Activated naive CD8-positive, alpha-beta T cell treated with anti-CD3 and anti-CD28 coated beads, Interleukin-2, amount 10 ng/mL, durations not matched to agents 7 days and 5 days (primary cell): ENCODE results near the gene FAS. TPM values are rescaled to one million over a fixed set of nuclear protein-coding genes. Genes with fewer than 3 reads are reported as not detected.

ENCODE experiments used
- ATAC-seq: fragments of 150-1000 bp; cut with Tn5 transposase; one replicate; pipeline ENCODE4 v1.10.0; 2021; ENCODE audit warnings: low read depth, moderate library complexity
- POLR2A ChIA-PET: fragments of 350-600 bp; sonication (Branson Sonifier 250); formaldehyde crosslinking; loops from one replicate; lab custom pipeline; 2021; ENCODE audit warnings: antibody characterized with exemption; lab: Charles Lee
- DNase-seq: peaks from one replicate; pipeline ENCODE4 v3.0.0; 2021
- H3K27ac Mint-ChIP-seq: one replicate; pipeline ENCODE4 v1.8.0; 2022; ENCODE audit warnings: mild to moderate bottlenecking, mixed read lengths
- H3K27me3 Mint-ChIP-seq: one replicate; pipeline ENCODE4 v1.8.0; 2022; ENCODE audit warnings: mild to moderate bottlenecking, moderate library complexity, mixed read lengths
- H3K36me3 Mint-ChIP-seq: one replicate; pipeline ENCODE4 v1.8.0; 2021; ENCODE audit warnings: mild to moderate bottlenecking, mixed read lengths
- H3K4me1 Mint-ChIP-seq: one replicate; pipeline ENCODE4 v1.8.0; 2021; ENCODE audit warnings: mixed read lengths
- H3K4me3 Mint-ChIP-seq: one replicate; pipeline ENCODE4 v1.8.0; 2022; ENCODE audit warnings: mild to moderate bottlenecking, moderate library complexity, mixed read lengths
- H3K9me3 Mint-ChIP-seq: one replicate; pipeline ENCODE4 v1.8.0; 2021; ENCODE audit warnings: mixed read lengths
- total RNA-seq, 2 experiments: library from RNA; stranded (reverse); gene quantifications; one replicate each; pipeline ENCODE4 v1.2.3, GENCODE V29; 2021

Gene FAS
- total RNA-seq, 2 experiments from 2014 or later, result 47.2 to 54.1 TPM

DNA sequence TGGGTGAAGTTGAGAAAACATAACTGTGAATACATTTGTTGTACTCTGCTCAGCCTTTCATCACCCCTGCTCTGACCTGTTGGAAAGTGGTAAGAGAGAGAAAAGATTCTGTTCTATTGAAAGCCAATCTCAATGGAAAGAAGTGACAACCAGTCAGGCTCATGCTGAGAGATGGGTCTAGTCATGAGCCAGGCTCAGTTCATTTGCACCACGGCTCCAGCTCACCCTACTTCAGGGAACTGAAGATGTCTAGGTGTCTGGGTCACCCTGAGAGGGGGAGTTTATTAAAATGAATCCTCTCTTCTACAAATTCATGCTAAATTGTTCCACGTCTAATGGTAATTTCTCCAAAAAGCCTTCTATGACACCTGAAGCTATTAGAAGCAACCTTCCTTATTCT, 12.1 kb upstream of the FAS start:
- H3K27me3 Mint-ChIP-seq, result no peaks in the 10 kb centered on the region
- H3K4me1 Mint-ChIP-seq, result peaks cover 19% of the 10 kb centered on the region
- no peak for DNase-seq
- H3K36me3 Mint-ChIP-seq, result peaks cover 5% of the 10 kb centered on the region
- POLR2A ChIA-PET, result interaction anchor here (0.5 kb wide), 1 partner anchor 22 kb away, joined by 3 read pairs; no protein-coding TSS in a partner anchor
- no peak for ATAC-seq
- H3K27ac Mint-ChIP-seq, result no peak overlapping the region
- no peak overlapping the region for H3K4me3 Mint-ChIP-seq
- no peaks in the 10 kb centered on the region for H3K9me3 Mint-ChIP-seq

DNA sequence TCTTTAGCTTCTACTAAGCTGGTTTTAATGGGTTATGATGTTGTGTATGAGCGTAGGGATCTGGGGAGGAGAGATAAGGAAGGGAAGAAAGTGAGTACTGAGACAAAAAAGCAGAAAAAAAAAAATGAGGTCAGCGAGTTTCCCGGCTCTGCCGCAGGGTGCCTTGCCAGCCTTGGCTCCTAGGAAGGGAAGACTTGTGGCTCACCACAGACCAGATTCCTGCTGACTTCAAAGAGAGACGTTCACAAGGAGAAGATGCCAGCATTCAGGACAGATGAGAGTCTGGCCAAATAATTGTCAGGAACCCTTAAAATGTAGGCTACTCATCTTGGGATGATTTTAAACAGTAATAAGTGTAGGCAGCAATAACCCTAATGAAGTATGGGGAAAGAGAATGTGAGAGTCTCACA, 11.4 kb upstream of the FAS start:
- DNase-seq (no peak), ATAC-seq (no peak)
- Mint-ChIP-seq H3K36me3 (peaks cover 8% of the 10 kb centered on the region), H3K27me3 (no peaks in the 10 kb centered on the region), H3K27ac (no peak overlapping the region), H3K4me3 (no peak overlapping the region), H3K9me3 (no peaks in the 10 kb centered on the region), H3K4me1 (peaks cover 21% of the 10 kb centered on the region)
- POLR2A ChIA-PET, result no interaction called here

DNA sequence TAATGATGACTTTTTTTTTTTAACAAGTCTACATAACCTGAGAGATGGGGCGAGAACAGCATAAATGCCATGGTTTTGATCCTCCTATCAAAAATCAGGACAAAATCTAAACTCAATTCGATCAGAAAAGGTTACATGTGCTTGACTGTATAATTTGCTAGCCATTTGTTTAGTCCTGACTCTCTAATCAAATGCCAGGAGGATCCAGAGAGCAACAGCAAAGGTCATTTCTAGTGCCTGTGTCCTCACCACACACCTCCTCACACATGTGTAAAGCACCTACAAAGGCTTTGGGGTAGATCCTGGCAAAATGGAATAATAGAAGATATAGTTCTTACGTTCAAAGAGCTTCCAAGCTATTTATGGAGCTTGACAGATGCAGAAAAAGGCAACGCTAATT, 11.0 kb upstream of the FAS start:
- ATAC-seq, result no peak
- Mint-ChIP-seq H3K4me1 (peaks cover 22% of the 10 kb centered on the region), H3K27ac (no peak overlapping the region), H3K4me3 (no peak overlapping the region), H3K27me3 (no peaks in the 10 kb centered on the region), H3K9me3 (no peaks in the 10 kb centered on the region), H3K36me3 (peaks cover 11% of the 10 kb centered on the region)
- POLR2A ChIA-PET, result no interaction called here
- DNase-seq, result no peak

DNA sequence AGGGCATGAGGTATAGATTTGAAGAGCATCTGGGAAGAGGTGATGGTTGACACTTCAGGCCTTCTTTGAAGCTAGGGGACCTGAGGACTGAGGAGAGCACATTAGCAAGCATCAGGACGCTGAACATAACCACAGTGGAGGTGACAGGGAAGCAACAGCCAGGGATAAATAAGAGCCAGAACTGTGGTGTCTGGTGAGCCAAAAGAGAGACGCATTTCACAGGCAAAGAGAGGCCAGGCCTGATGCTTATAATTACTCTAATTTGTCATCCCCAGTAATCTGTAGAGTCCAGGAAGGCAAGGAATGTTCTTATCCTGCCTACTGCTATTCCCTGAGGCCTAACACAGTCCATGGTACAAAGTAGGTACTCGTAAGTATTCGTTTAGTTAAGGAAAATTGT, 10.4 kb upstream of the FAS start:
- ATAC-seq (no peak), DNase-seq (no peak)
- H3K27me3 Mint-ChIP-seq, result no peaks in the 10 kb centered on the region
- POLR2A ChIA-PET, result interaction anchor here (1.0 kb wide), 1 partner anchor 12 kb away, joined by 3 read pairs; no protein-coding TSS in a partner anchor
- peaks cover 11% of the 10 kb centered on the region for H3K36me3 Mint-ChIP-seq
- peaks cover 21% of the 10 kb centered on the region for H3K4me1 Mint-ChIP-seq
- H3K27ac Mint-ChIP-seq, result no peak overlapping the region
- H3K4me3 Mint-ChIP-seq, result no peak overlapping the region
- H3K9me3 Mint-ChIP-seq, result no peaks in the 10 kb centered on the region

DNA sequence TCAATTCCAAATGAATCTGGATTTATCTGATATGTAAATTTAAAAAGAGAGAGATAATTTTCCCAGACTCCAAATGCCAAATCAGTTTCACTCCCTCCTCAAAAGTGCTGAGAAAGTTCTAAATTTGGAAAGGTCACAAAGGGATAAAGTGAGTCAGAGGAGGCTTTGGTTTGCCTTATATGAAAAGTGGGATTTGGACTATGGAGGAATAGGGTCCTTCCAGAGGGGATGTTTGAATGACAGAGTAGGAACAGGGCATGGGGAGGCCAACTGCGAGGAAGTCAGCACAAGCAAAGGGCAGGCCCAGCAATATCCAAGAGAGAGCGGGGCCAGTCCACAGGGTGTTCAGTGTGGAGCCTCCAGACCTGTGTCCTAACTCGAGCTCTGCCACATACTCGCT, 9.8 kb upstream of the FAS start:
- no peak for DNase-seq
- H3K4me3 Mint-ChIP-seq, result no peak overlapping the region
- H3K27ac Mint-ChIP-seq, result no peak overlapping the region
- no peaks in the 10 kb centered on the region for H3K27me3 Mint-ChIP-seq
- H3K9me3 Mint-ChIP-seq, result no peaks in the 10 kb centered on the region
- peaks cover 16% of the 10 kb centered on the region for H3K4me1 Mint-ChIP-seq
- peaks cover 12% of the 10 kb centered on the region for H3K36me3 Mint-ChIP-seq
- POLR2A ChIA-PET, result interaction anchor here (1.0 kb wide), 1 partner anchor 11 kb away, joined by 3 read pairs; no protein-coding TSS in a partner anchor
- no peak for ATAC-seq

DNA sequence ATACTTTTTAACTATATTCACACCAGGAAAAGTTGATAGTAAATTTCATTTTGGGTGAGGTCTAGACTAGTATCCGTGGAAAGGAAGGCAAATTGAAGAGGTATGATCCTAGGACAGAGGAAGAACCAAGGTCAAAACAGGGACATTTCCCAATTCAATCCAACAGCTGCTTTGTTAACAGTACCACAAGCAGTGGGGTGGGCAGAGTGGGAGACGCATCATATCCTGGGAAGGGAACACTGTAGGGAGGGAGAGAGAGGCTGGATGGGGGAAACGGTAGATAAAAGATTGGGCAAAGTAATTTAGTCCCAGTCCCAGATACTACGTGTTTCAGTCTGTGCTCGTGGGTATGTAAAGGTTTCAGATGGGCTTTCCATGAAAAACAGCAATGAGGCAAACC, 9.2 kb upstream of the FAS start:
- POLR2A ChIA-PET, result no interaction called here
- H3K27ac Mint-ChIP-seq, result no peak overlapping the region

DNA sequence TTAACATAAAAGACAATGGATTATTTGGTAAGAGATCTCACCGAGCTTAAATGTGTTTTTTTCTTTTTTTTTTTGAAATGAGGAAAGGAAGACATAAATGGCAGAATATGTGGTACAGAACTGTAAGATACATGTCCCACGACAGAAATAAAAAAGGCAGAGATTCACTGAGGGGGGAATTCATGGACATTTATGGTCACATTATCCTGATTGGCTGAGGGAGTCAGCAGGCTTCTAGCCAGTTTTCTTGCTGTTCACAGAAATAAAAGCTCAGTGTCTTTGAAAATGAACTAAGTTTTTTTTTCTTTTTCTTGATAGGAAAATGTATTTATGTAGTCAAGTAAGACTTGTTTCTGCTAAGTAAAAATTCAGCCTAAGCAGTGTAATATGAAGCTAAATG, 8.2 kb upstream of the FAS start:
- DNase-seq (no peak), ATAC-seq (no peak)
- Mint-ChIP-seq H3K36me3 (peaks cover 19% of the 10 kb centered on the region), H3K27me3 (no peaks in the 10 kb centered on the region), H3K4me3 (no peak overlapping the region), H3K27ac (no peak overlapping the region), H3K9me3 (peaks cover 4% of the 10 kb centered on the region), H3K4me1 (peaks cover 18% of the 10 kb centered on the region)
- POLR2A ChIA-PET, result no interaction called here

More for the DNA sequence above, 9.2 kb upstream of the FAS start:
- peaks cover 16% of the 10 kb centered on the region for H3K36me3 Mint-ChIP-seq
- H3K4me3 Mint-ChIP-seq, result no peak overlapping the region
- DNase-seq (no peak), ATAC-seq (no peak)
- H3K9me3 Mint-ChIP-seq, result peaks cover 2% of the 10 kb centered on the region
- peaks cover 14% of the 10 kb centered on the region for H3K4me1 Mint-ChIP-seq
- no peaks in the 10 kb centered on the region for H3K27me3 Mint-ChIP-seq

DNA sequence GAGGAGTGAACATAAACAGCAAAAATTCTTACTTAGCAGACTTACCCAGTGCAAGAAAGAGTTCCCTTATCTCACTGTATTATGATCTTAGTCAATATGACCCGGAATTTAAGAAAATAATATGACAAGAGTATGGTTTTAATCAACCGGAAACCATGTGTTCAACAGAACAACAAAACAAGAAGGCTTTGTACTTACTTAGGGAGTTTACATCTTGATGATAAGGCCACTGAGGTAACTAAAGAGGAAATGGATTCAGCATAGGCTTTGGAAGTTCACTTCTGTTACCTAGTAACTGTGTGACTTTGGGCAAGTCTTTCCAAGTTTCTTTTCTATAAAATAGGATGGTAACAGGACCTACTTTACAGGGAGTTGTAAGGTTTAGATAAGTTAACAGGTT, 7.4 kb upstream of the FAS start:
- ATAC-seq (no peak), DNase-seq (no peak)
- H3K4me1 Mint-ChIP-seq, result peaks cover 25% of the 10 kb centered on the region
- POLR2A ChIA-PET, result no interaction called here
- H3K9me3 Mint-ChIP-seq, result peaks cover 4% of the 10 kb centered on the region
- no peaks in the 10 kb centered on the region for H3K27me3 Mint-ChIP-seq
- no peak overlapping the region for H3K4me3 Mint-ChIP-seq
- peaks cover 25% of the 10 kb centered on the region for H3K36me3 Mint-ChIP-seq
- H3K27ac Mint-ChIP-seq, result no peak overlapping the region

DNA sequence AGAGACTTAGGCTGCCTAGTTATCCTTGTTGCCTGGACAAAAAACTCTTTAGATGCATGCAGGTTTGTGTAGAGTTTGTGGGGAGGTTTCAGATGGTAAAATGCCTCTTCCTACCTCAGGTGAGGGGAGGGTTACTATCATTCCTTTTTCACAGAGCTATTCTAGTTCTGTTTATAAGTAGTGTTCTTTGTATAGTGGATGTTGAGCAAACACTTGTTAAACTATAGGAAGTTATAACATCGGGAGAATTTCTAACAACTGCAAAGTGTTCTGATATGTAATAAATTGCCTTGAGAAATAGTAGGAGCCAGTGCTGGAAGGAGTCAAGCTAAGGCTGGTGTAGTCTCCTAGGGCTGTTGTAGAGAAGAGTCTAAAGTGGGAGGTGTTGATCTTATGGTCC, 6.7 kb upstream of the FAS start:
- H3K4me1 Mint-ChIP-seq, result peaks cover 28% of the 10 kb centered on the region
- DNase-seq (no peak), ATAC-seq (no peak)
- POLR2A ChIA-PET, result no interaction called here
- H3K27me3 Mint-ChIP-seq, result no peaks in the 10 kb centered on the region
- H3K4me3 Mint-ChIP-seq, result no peak overlapping the region
- peaks cover 4% of the 10 kb centered on the region for H3K9me3 Mint-ChIP-seq
- H3K36me3 Mint-ChIP-seq, result peaks cover 25% of the 10 kb centered on the region
- H3K27ac Mint-ChIP-seq, result no peak overlapping the region

DNA sequence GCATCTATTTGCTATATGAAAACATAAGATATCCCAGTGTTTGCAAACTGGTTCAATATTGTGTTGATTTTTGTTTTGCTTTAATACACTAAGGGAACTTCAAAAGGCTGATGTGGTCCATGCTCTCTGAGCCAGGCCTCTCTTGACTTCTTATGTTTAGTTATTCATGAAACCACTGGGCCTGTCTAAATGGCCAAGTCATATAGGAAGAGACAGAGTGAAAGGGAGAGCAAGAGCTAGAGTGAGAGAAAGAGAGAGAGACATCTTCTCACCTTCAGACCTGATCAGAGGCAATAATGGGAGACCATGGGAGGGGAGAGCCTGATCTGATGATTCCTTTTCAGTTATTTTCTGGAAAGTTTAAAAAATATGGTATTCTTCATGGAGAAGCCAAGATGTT, 6.1 kb upstream of the FAS start:
- H3K4me3 Mint-ChIP-seq, result no peak overlapping the region
- H3K27ac Mint-ChIP-seq, result no peak overlapping the region
- DNase-seq, result no peak
- ATAC-seq, result no peak
- H3K27me3 Mint-ChIP-seq, result no peaks in the 10 kb centered on the region
- H3K36me3 Mint-ChIP-seq, result peaks cover 25% of the 10 kb centered on the region
- peaks cover 4% of the 10 kb centered on the region for H3K9me3 Mint-ChIP-seq
- H3K4me1 Mint-ChIP-seq, result peaks cover 30% of the 10 kb centered on the region
- POLR2A ChIA-PET, result no interaction called here

DNA sequence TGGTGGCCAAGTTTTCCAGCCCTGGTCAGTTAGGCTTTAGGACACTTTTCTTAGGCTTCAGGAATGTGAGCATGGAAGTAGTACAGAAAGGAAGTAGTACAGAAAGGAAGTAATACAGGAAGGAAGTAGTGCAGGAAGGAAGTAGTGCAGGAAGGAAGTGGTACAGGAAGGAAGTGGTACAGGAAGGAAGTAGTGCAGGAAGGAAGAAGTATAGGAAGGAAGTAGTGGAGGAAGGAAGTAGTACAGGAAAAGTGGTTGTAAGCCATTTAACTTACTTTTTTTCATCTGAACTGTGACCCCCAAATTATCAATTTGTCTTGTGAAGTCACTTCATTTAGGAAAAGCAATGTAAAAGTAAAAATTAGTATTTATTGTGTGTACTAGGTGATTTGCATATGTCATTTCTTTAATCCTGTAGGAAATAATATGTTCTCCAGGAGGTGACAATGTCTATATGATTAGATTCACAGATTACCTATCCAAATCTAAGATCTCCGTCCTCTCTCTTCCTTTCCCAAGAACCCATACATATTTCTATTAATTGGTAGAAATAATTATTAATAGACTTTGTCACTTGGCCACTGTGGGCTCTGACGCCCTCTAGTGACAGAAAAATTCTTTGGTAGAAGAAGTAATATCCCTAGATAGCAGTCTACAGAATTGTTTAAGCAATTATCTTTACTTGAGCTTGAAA, 3.9 kb upstream of the FAS start:
- POLR2A ChIA-PET, result interaction anchor here (0.9 to 2.0 kb wide), 6 partner anchors 9 to 107 kb away, joined by 3 to 17 read pairs (median 3); partner anchors contain the start of gene STAMBPL1
- DNase-seq, result no peak
- Mint-ChIP-seq H3K27me3 (no peaks in the 10 kb centered on the region), H3K27ac (peak overlapping the region; percentile 72), H3K4me1 (peaks cover 40% of the 10 kb centered on the region), H3K4me3 (peak overlapping the region; percentile 39), H3K9me3 (peaks cover 4% of the 10 kb centered on the region), H3K36me3 (peaks cover 27% of the 10 kb centered on the region)
- no peak for ATAC-seq

DNA sequence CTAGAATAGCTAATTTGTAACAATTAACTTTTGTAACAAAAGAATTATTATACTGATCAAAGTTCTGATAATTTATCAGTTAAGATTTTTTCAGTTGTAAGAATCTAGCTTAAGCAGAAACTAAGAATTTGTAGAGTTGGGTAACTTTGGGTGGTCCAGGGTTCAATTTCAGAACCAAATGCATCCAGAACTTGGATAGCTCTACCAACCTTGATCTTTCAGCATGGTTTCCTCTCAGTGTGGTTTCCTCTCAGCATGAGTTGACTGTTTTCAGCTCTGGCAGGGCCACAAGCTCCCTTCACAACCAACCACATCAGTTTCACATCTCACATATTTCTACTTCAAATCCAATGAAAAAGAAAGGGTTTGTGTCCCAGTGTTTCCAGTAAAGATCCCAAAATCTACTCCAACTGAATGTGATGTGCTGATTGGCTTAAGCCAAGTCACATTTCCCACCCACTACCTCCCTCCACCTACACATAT, 3.3 kb upstream of the FAS start:
- Mint-ChIP-seq H3K36me3 (peaks cover 31% of the 10 kb centered on the region), H3K27me3 (no peaks in the 10 kb centered on the region), H3K4me3 (peak overlapping the region; percentile 18), H3K4me1 (peaks cover 42% of the 10 kb centered on the region), H3K9me3 (peaks cover 4% of the 10 kb centered on the region), H3K27ac (peak overlapping the region; percentile 44)
- POLR2A ChIA-PET, result interaction anchor here (0.9 to 2.0 kb wide), 6 partner anchors 9 to 107 kb away, joined by 3 to 17 read pairs (median 3); partner anchors contain the start of gene STAMBPL1
- ATAC-seq (no peak), DNase-seq (no peak)

DNA sequence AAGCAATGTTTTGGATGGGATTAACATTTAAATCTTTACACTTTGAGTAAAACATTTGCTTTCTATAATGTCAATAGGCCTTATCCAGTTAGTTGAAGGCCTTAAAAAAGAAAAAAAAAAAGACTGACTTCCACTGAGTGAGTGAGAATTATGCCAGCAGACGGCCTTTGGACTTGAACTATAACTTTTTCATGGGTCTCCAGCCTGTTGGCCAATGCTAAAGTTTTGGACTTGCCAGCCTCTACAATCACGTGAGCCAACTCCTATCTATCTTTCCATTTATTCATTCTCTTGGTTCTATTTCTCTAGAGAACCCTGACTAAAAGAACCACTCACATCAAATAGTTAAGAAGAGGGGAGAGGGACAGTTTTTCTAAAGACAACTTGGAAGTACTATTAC, 2.8 kb upstream of the FAS start:
- ATAC-seq, result no peak
- Mint-ChIP-seq H3K27me3 (no peaks in the 10 kb centered on the region), H3K36me3 (peaks cover 32% of the 10 kb centered on the region), H3K27ac (peak overlapping the region; percentile 44), H3K9me3 (peaks cover 4% of the 10 kb centered on the region), H3K4me3 (peak overlapping the region; percentile 8), H3K4me1 (peaks cover 45% of the 10 kb centered on the region)
- no peak for DNase-seq
- POLR2A ChIA-PET, result interaction anchor here (0.9 to 2.0 kb wide), 6 partner anchors 8 to 108 kb away, joined by 3 to 17 read pairs (median 3); partner anchors contain the start of gene STAMBPL1

DNA sequence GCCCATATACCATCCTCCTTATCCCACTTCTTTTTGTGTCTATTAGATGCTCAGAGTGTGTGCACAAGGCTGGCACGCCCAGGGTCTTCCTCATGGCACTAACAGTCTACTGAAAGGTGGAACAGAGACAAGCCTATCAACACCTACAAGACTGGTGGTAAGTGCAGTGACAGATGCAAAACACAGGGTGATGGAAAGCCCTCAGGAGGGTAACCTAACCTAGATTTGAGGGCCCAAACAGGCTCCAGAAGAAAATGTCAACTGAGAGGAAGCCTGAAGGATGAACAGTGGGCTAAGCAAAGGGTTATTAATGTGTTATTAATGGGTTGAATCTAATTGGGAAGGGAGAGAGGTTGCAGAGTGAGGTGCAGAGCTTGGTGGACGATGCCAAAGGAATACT, 1.2 kb upstream of the FAS start:
- Mint-ChIP-seq H3K36me3 (peaks cover 28% of the 10 kb centered on the region), H3K27me3 (no peaks in the 10 kb centered on the region), H3K27ac (peak overlapping the region; percentile 99), H3K4me1 (peaks cover 52% of the 10 kb centered on the region), H3K4me3 (peak overlapping the region; percentile 100), H3K9me3 (peaks cover 4% of the 10 kb centered on the region)
- DNase-seq (no peak), ATAC-seq (no peak)
- POLR2A ChIA-PET, result interaction anchor here (0.9 to 3.0 kb wide), 8 partner anchors 11 to 429 kb away, joined by 3 to 39 read pairs (median 6); partner anchors contain the start of genes IFIT5 and STAMBPL1
